Testis (tissue), 2 donors: ENCODE measurements around the gene MARCHF3.

ENCODE experiments used
- CTCF ChIP-seq, 3 experiments: fragments of 450-650 bp in 2 of 3; fragments of 200-600 bp in 1 of 3; sonication (generic) in 1 of 3; IDR thresholded peaks; one replicate each; pipeline ENCODE4 v1.5.1; 2016 to 2019; ENCODE audit warnings: antibody characterized with exemption in 3 of 3, mild to moderate bottlenecking in 2 of 3, moderate library complexity in 1 of 3
- POLR2A ChIP-seq: fragments of 450-650 bp; IDR thresholded peaks from one replicate; pipeline ENCODE4 v1.6.1; 2017; ENCODE audit warnings: antibody characterized with exemption, mild to moderate bottlenecking, moderate library complexity

- TF ChIP-seq CTCF (IDR thresholded peaks at IDR 0.05) (no peak), POLR2A (no peak)
These were observed 80.9 kb downstream of the MARCHF3 start for GRCh38 chr5:126949475-126949874.
